Rectal smooth muscle tissue (tissue), 1 donor: ENCODE results near the gene ATP6V0B.

Source experiments
- H3K27ac ChIP-seq: one replicate; pipeline ENCODE4 v1.7.0; 2013; ENCODE audit warnings: low read depth, low read length, inconsistent platforms
- H3K27me3 ChIP-seq: one replicate; pipeline ENCODE4 v1.7.0; 2013; ENCODE audit warnings: low read length; ENCODE audit not compliant: control insufficient read depth, insufficient read depth
- H3K36me3 ChIP-seq: one replicate; pipeline ENCODE4 v1.7.0; 2013; ENCODE audit warnings: low read length; ENCODE audit not compliant: control insufficient read depth, insufficient read depth
- H3K4me1 ChIP-seq: one replicate; pipeline ENCODE4 v1.7.0; 2013; ENCODE audit warnings: low read length; ENCODE audit not compliant: control insufficient read depth, insufficient read depth
- H3K4me3 ChIP-seq: one replicate; pipeline ENCODE4 v1.7.0; 2013; ENCODE audit warnings: low read length
- H3K9ac ChIP-seq: one replicate; pipeline ENCODE4 v1.7.0; 2013; ENCODE audit warnings: low read length

Gene ATP6V0B

DNA sequence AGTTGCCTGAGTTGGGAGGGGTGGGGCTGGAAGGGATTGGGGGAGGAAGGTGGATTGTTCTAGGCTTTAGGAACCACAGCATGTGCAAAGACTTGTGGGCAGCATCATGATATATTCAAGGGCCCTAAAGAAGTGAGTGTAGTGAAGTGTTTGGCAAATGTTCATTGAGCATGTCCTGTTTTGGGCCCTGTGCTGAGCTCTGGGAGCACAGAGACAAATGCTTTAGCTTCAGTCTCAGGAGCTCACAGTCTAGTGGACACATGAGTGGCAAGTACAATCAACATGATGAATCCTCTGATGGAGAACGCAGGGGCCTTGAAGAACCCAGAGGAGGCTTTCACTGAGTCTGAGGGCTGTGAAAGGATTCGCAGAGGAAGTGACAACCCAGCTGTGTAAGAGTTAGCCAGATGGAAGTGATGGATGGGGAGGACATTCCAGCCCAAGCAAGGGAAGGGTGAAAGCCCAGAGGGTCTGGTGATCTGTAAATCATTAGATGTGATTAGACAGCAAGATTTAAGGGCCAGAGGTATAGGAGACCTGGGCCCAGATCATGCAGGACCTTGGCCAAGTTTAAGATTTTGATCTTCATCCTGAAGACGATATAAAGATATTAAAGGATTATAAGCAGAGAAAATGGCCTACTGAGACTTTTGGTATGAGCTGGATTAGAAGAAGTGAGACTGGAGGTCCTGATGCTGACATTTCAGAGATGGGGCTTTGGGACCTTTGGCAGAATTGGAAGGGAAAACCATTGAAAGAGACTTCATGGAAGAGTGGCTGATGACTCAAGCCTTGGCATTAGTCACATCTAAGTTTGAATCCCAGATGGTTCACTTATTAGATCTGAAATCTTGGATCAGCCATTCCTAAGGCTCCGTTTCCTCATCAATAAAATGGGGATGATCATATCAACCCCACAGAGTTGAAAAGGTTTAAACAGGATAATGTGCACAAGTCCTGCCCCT lies 23.5 kb upstream of the ATP6V0B start:
- H3K27me3 ChIP-seq: no peaks in the 10 kb centered on the region
- peaks cover 13% of the 10 kb centered on the region for H3K4me1 ChIP-seq
- H3K9ac ChIP-seq: no peak overlapping the region
- peaks cover 7% of the 10 kb centered on the region for H3K36me3 ChIP-seq
- no peak overlapping the region for H3K4me3 ChIP-seq
- H3K27ac ChIP-seq: no peak overlapping the region

DNA sequence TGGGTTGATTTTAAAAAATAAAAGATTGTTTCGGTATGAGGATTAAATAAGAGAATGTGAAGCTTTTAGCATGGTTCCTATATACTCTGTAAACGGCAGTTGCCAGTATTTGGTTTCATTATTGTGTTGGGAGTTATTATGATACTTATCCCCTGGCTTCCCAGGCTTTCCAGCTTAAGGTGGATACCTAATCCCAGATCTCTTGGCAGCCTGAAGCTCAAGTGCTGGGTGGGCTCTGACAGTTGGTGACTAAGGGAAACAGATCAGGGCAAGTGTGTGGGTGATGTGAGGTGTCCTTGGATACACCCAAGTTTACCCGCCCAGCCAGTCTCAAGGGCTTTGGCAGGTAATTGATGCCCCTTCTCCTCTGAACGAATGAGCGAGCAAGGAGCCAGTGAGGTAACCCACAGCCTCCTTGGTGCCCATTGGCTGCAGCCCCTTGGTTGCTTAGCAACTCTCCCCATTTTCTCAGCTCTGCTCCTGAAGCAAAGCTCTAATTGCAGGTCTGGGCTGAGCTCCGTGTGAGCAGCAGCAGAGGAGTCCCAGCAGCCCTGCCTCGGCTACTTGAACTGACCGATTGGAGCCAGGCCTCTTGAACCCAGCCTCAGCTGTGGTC lies 21.9 kb upstream of the ATP6V0B start:
- Histone ChIP-seq H3K27ac (no peak overlapping the region), H3K27me3 (no peaks in the 10 kb centered on the region), H3K36me3 (peaks cover 21% of the 10 kb centered on the region), H3K9ac (no peak overlapping the region), H3K4me3 (no peak overlapping the region), H3K4me1 (peaks cover 8% of the 10 kb centered on the region)

DNA sequence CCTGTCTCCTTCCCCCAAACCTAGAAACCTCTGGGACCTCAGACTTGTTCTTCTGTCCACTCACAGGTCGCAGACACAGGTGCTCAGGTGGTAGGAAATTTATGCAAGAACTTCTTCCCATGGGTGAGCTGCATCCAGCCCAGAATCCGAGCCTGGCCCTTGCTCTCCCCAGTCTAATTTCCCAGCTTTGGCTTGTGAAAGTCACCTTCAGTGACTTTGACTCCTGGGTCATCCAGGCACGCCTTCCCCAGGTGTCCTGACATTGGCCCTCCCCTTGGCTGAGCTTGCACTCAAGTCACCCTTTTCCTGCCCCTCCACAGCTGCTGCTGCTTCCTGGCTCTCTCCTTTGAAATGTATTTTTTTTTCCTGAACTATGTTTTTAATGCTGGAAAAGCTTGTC lies 21.4 kb upstream of the ATP6V0B start:
- H3K27me3 ChIP-seq: no peaks in the 10 kb centered on the region
- H3K4me3 ChIP-seq: no peak overlapping the region
- H3K4me1 ChIP-seq: peaks cover 2% of the 10 kb centered on the region
- H3K27ac ChIP-seq: no peak overlapping the region
- peaks cover 25% of the 10 kb centered on the region for H3K36me3 ChIP-seq
- no peak overlapping the region for H3K9ac ChIP-seq

DNA sequence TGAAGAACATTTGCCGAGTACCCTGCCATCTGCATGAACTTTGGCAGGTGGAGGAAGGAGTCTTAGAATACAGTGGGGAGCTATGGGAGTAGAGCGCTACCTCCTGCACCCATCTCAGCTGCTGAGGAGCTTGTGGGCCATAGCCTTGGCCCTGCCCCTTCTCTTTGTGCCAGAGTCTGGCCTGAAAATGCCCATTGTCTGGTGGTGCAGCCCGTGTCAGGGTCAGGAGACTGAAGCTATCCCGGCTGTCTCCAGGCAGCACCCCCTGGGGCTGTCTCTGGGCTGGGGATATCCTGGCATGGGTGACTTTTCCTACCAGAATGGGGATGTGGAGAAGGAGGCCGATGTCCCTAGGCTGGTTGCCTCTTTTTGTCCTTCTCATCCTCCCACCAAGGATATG lies 20.7 kb upstream of the ATP6V0B start:
- Histone ChIP-seq H3K4me1 (no peaks in the 10 kb centered on the region), H3K27ac (no peak overlapping the region), H3K27me3 (no peaks in the 10 kb centered on the region), H3K9ac (no peak overlapping the region), H3K4me3 (no peak overlapping the region), H3K36me3 (peaks cover 25% of the 10 kb centered on the region)

DNA sequence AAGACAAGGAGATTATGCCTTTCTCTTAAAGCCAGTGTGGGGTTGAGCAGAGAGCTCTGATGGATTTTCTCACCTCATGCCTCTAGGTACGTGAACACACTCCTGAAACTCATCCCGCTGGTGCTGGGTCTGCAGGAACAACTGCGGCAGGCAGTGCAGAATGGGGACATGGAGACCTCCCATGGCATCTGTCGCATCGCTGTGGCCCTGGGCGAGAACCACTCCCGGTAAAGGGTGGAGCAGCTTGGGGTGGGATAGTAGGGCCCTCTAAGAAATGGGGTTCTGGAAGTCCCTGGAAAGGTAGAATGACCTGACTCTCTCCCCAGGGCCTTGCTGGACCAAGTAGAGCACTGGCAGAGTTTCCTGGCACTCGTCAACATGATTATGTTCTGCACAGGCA lies 18.5 kb upstream of the ATP6V0B start:
- Histone ChIP-seq H3K27ac (no peak overlapping the region), H3K4me1 (no peaks in the 10 kb centered on the region), H3K9ac (no peak overlapping the region), H3K4me3 (no peak overlapping the region), H3K36me3 (peaks cover 20% of the 10 kb centered on the region), H3K27me3 (no peaks in the 10 kb centered on the region)

DNA sequence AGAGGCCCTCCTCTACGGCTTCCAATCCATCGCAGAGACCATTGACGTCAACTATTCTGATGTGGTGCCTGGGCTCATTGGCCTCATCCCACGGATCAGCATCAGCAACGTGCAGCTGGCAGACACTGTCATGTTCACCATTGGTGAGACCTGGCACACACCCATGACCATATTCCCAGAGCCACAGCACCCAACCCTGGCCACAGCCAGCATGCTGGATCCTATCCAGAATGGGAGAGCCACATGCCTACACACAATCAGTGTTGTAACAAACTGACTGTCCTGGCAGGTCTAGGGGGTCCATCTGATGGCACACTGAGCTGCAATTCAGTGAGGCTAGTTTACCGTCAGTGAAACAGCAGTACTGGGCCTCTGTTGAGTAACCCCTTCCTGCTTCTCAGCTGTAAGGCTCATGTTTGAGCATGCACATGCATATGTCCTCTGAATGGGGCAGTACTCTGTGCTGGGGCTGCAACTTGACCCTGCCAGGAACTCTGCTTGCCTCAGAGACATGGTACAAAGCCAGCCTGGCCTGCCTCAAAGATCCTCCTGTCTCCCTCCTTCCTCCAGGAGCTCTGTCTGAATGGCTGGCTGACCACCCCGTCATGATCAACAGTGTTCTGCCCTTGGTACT lies 17.2 kb upstream of the ATP6V0B start:
- H3K4me1 ChIP-seq: no peaks in the 10 kb centered on the region
- no peak overlapping the region for H3K27ac ChIP-seq
- H3K27me3 ChIP-seq: no peaks in the 10 kb centered on the region
- H3K36me3 ChIP-seq: peaks cover 22% of the 10 kb centered on the region
- no peak overlapping the region for H3K4me3 ChIP-seq
- H3K9ac ChIP-seq: no peak overlapping the region

DNA sequence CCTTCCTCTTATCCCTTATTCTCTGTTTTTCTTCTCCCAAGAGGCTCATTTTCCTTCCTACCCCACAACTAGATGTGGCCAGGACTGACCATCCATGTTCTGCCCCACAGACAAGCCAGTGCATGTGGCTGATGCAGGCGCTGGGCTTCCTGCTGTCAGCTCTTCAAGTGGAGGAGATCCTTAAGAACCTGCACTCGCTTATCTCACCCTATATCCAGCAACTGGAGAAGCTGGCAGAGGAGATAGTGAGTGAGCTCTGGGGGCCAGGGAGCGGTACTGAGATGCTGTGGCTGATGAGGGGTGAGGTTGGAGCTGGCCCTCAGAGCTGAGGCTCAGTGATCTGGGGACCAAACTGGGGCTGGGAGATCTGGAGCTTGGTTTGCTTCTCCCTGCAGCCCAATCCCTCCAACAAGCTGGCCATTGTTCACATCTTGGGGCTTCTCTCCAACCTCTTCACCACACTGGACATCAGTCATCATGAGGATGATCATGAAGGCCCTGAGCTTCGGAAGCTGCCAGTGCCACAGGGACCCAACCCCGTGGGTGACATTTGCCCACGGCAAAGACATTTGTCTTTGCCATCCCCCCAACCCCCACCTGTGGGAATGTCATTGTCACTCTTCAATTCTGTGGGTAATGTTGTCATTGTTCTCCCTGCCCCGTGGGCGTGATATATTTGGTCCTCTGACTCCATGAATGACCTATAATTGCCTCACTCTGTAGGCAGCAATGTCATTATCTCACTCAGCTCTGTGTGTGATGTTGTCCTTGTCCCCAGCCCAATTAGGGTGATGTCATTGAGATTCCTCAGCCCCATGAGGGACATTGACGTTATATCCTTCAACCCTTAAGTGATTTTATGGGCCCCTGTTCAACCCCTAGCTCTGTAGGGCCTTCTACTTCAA lies 16.2 kb upstream of the ATP6V0B start:
- H3K36me3 ChIP-seq: peaks cover 22% of the 10 kb centered on the region
- H3K27ac ChIP-seq: no peak overlapping the region
- H3K27me3 ChIP-seq: no peaks in the 10 kb centered on the region
- no peak overlapping the region for H3K9ac ChIP-seq
- H3K4me3 ChIP-seq: no peak overlapping the region
- no peaks in the 10 kb centered on the region for H3K4me1 ChIP-seq

DNA sequence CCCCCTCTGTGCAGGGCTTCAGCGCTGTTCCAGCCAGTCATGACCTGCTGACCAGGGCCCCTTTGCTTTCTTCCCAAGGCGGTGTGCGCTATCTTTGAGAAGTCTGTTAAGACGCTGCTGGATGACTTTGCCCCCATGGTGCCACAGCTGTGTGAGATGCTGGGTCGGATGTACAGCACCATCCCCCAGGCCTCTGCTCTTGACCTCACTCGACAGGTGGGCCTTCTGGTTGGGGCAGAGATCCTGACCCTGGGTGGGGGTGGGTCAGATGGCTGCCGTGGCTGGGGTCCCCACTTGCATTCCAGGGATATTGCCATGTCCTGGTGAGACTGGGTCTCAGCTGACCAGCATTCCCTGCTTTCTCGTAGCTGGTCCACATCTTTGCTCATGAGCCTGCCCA lies 14.0 kb upstream of the ATP6V0B start:
- Histone ChIP-seq H3K4me1 (no peaks in the 10 kb centered on the region), H3K27me3 (no peaks in the 10 kb centered on the region), H3K9ac (no peak overlapping the region), H3K4me3 (no peak overlapping the region), H3K27ac (no peak overlapping the region), H3K36me3 (peaks cover 22% of the 10 kb centered on the region)

DNA sequence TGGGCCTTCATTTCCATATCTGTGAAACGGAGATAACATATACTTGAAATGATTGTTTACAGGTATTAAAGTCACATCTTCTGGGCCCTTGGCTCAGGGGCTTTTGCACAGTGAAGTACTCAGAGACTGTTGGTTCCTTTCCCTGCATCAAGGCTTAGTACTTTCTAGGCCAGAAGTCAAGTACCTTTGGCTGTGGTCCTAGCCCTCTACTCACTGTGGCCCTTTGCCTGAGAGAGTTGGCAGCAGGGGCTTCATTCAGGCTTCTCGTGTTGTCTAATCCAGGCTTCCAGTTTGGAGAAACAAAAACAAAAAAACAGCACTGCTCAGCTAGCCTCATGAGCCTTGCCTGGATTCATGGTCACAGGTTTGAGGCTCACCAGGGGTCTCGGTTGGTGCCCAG lies 13.1 kb upstream of the ATP6V0B start:
- Histone ChIP-seq H3K4me3 (no peak overlapping the region), H3K36me3 (peaks cover 19% of the 10 kb centered on the region), H3K4me1 (no peaks in the 10 kb centered on the region), H3K9ac (no peak overlapping the region), H3K27me3 (no peaks in the 10 kb centered on the region), H3K27ac (no peak overlapping the region)

DNA sequence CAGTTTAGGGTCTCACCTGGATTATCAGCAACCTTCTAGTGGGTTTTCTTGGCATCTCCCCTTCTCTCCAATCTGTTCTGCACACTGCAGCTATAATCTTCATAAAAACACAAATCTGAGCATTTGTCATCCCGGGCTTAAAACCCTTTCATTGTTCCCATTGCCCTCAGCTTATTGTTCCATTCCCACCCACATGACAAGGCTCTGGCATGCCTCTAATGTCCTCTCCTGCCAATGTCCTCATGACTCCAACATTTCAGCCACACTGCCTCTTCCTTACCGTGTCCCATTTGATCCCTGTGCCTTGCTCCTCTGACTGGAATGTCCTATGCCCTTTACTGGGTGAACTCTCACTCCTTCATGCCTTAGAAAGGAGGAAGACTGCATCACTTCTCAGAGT lies 12.4 kb upstream of the ATP6V0B start:
- Histone ChIP-seq H3K27me3 (no peaks in the 10 kb centered on the region), H3K4me1 (no peaks in the 10 kb centered on the region), H3K27ac (no peak overlapping the region), H3K4me3 (no peak overlapping the region), H3K36me3 (peaks cover 14% of the 10 kb centered on the region), H3K9ac (no peak overlapping the region)

DNA sequence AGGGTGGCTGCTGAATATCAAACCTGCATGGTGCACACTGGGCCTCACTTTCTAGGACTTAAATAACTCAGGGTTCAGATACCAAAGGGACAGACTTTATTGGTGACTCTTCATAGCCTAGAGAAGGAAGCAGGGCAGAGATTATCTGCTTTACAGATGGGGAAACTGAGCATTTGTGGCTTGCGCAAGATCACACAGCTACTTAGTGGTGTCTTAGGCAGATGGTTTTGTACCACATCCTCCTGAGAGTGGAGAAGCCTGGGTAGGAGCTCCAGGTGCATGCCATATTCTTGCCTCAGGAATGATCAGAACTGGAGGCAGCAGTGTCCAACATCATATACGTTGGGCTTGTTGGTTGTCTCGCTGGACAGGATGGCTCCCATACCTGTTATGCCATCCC lies 11.8 kb upstream of the ATP6V0B start:
- H3K9ac ChIP-seq: no peak overlapping the region
- H3K27me3 ChIP-seq: no peaks in the 10 kb centered on the region
- no peak overlapping the region for H3K4me3 ChIP-seq
- peaks cover 7% of the 10 kb centered on the region for H3K36me3 ChIP-seq
- H3K27ac ChIP-seq: no peak overlapping the region
- H3K4me1 ChIP-seq: no peaks in the 10 kb centered on the region

DNA sequence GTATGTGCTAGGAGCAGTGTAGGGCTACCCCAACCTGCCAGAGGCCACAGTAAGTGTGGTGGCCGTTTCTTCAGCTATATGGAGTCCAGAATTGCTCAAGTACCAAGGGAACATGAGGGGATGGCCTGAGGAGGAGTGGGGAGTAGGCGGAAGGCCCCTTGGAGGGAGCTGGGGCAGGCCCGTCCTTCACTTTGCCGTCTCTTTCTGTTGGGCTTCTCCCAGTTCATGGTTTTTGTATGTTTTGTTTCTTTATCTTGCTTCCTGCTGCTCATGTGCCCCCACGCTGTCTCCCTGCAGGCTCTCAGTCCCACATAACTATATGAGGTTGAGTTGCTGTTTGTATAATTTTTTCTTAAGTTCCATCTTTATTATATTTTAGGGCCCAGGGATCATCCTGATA lies 10.9 kb upstream of the ATP6V0B start:
- no peak overlapping the region for H3K4me3 ChIP-seq
- H3K27me3 ChIP-seq: no peaks in the 10 kb centered on the region
- no peaks in the 10 kb centered on the region for H3K4me1 ChIP-seq
- no peak overlapping the region for H3K27ac ChIP-seq
- H3K9ac ChIP-seq: no peak overlapping the region
- H3K36me3 ChIP-seq: peaks cover 5% of the 10 kb centered on the region
